IMR-90 (cell line): ENCODE results near the gene WIPI1. TPM values are rescaled to one million over a fixed set of nuclear protein-coding genes. Genes with fewer than 3 reads are reported as not detected.

Experiments
- ATAC-seq: fragments of 200-7000 bp; cut with Tn5 transposase; 2 replicates; pipeline ENCODE4 v1.9.1; 2020; ENCODE audit warnings: low read depth, mild to moderate bottlenecking, moderate library complexity
- BruUV-seq: library from RNA; stranded (reverse); fragments of 400-500 nt; replicated peaks from 2 replicates; lab custom pipeline; 2021; lab: Mats Ljungman, UMichigan
- CTCF ChIA-PET: fragments of 300-600 bp; formaldehyde crosslinking; extraction: SDS; loops from one replicate; lab custom pipeline; 2021; ENCODE audit warnings: antibody characterized with exemption; lab: Yijun Ruan, JAX
- POLR2A ChIA-PET: fragments of 300-600 bp; sonication (Branson Sonifier 250); formaldehyde crosslinking; loops from one replicate; lab custom pipeline; 2022; ENCODE audit warnings: antibody characterized with exemption; ENCODE audit not compliant: unreplicated experiment; lab: Charles Lee
- DNase-seq: peaks from one replicate; pipeline ENCODE4 v3.0.0; 2013
- H2AFZ ChIP-seq: replicated peaks from 2 replicates; pipeline ENCODE3; 2013; ENCODE audit warnings: low read length, mild to moderate bottlenecking; ENCODE audit not compliant: poor library complexity
- H2AK5ac ChIP-seq: 2 replicates; pipeline ENCODE4 v1.6.1; 2013; ENCODE audit warnings: low read depth, low read length, inconsistent platforms
- H2AK9ac ChIP-seq: replicated peaks from 2 replicates; pipeline ENCODE3; 2013; ENCODE audit warnings: mild to moderate bottlenecking, low read depth, low read length, moderate library complexity; ENCODE audit not compliant: poor library complexity
- H2BK120ac ChIP-seq: 2 replicates; pipeline ENCODE4 v1.6.1; 2013; ENCODE audit warnings: low read depth, low read length, inconsistent platforms
- H2BK15ac ChIP-seq: 3 replicates; pipeline ENCODE4 v1.6.1; 2013; ENCODE audit warnings: low read depth, low read length, inconsistent platforms
- H2BK20ac ChIP-seq: 2 replicates; pipeline ENCODE4 v1.6.1; 2013; ENCODE audit warnings: low read depth, mild to moderate bottlenecking, inconsistent platforms, low read length, moderate library complexity
- H2BK5ac ChIP-seq: 2 replicates; pipeline ENCODE4 v1.6.1; 2013; ENCODE audit warnings: mild to moderate bottlenecking, low read depth, low read length, inconsistent platforms; ENCODE audit not compliant: poor library complexity, severe bottlenecking
- H3K14ac ChIP-seq: replicated peaks from 2 replicates; pipeline ENCODE4 v1.6.1; 2013; ENCODE audit warnings: low read depth, low read length, inconsistent platforms
- H3K18ac ChIP-seq: 2 replicates; pipeline ENCODE4 v1.6.1; 2013; ENCODE audit warnings: low read depth, low read length, control low read depth
- H3K23ac ChIP-seq: 2 replicates; pipeline ENCODE4 v1.6.1; 2013; ENCODE audit warnings: low read depth, low read length, inconsistent platforms
- H3K27ac ChIP-seq: 2 replicates; pipeline ENCODE4 v1.5.1; 2013; ENCODE audit warnings: mild to moderate bottlenecking, control low read depth, low read length; ENCODE audit not compliant: insufficient read depth
- H3K27me3 ChIP-seq: 2 replicates; pipeline ENCODE4 v1.6.1; 2013; ENCODE audit warnings: low read length; ENCODE audit not compliant: control insufficient read depth, insufficient read depth
- H3K36me3 ChIP-seq: 2 replicates; pipeline ENCODE4 v1.6.1; 2013; ENCODE audit warnings: low read length, mixed read lengths; ENCODE audit not compliant: control insufficient read depth, insufficient read depth
- H3K4ac ChIP-seq: 2 replicates; pipeline ENCODE4 v1.6.1; 2013; ENCODE audit warnings: low read depth, low read length, inconsistent platforms
- H3K4me1 ChIP-seq: 2 replicates; pipeline ENCODE4 v1.6.1; 2013; ENCODE audit warnings: low read length, mixed read lengths; ENCODE audit not compliant: control insufficient read depth, insufficient read depth
- H3K4me2 ChIP-seq: 2 replicates; pipeline ENCODE4 v1.6.1; 2013; ENCODE audit warnings: low read depth, mild to moderate bottlenecking, control low read depth, low read length, moderate library complexity
- H3K4me3 ChIP-seq: 2 replicates; pipeline ENCODE4 v1.5.1; 2013; ENCODE audit warnings: low read depth, mild to moderate bottlenecking, control low read depth, low read length, moderate library complexity; ENCODE audit not compliant: insufficient read depth
- H3K56ac ChIP-seq: 2 replicates; pipeline ENCODE4 v1.6.1; 2013; ENCODE audit warnings: low read length, inconsistent platforms; ENCODE audit not compliant: insufficient read depth; ENCODE audit errors: extremely low read depth
- H3K79me1 ChIP-seq, 2 experiments: 2 replicates each; pipeline ENCODE4 v1.6.1; 2013; ENCODE audit warnings: low read length in 2 of 2, inconsistent platforms in 1 of 2, low read depth in 1 of 2
- H3K9ac ChIP-seq: 2 replicates; pipeline ENCODE4 v1.6.1; 2013; ENCODE audit warnings: low read depth, low read length, control low read depth
- H3K9me1 ChIP-seq: 2 replicates; pipeline ENCODE4 v1.6.1; 2013; ENCODE audit warnings: low read length, inconsistent platforms; ENCODE audit not compliant: insufficient read depth
- H3K9me3 ChIP-seq: 2 replicates; pipeline ENCODE4 v1.6.1; 2013; ENCODE audit warnings: low read length; ENCODE audit not compliant: control insufficient read depth, insufficient read depth
- H4K20me1 ChIP-seq: 2 replicates; pipeline ENCODE4 v1.6.1; 2013; ENCODE audit warnings: low read length, inconsistent platforms; ENCODE audit not compliant: insufficient read depth
- H4K5ac ChIP-seq: 2 replicates; pipeline ENCODE4 v1.6.1; 2013; ENCODE audit warnings: mild to moderate bottlenecking, low read depth, low read length, control low read depth
- H4K8ac ChIP-seq, 2 experiments: 2 replicates each; pipeline ENCODE4 v1.6.1; 2013; ENCODE audit warnings: low read depth in 2 of 2, low read length in 2 of 2, control low read depth in 1 of 2, inconsistent platforms in 1 of 2
- H4K91ac ChIP-seq: 2 replicates; pipeline ENCODE4 v1.6.1; 2013; ENCODE audit warnings: low read depth, low read length, inconsistent platforms; ENCODE audit not compliant: insufficient read depth
- BHLHE40 ChIP-seq: fragments of 150-350 bp; IDR thresholded peaks from 2 replicates; pipeline ENCODE4 v1.6.1; 2016; ENCODE audit warnings: mild to moderate bottlenecking, low read depth, low read length
- CEBPB ChIP-seq: IDR thresholded peaks from 2 replicates; pipeline ENCODE4 v1.6.1; 2012; ENCODE audit warnings: low read depth, low read length, improper control_type of control experiment
- CHD1 ChIP-seq: IDR thresholded peaks from 2 replicates; pipeline ENCODE4 v1.6.1; 2012; ENCODE audit warnings: low read depth, low read length, improper control_type of control experiment
- FOS ChIP-seq: fragments of 150-350 bp; IDR thresholded peaks from 2 replicates; pipeline ENCODE4 v1.6.1; 2016; ENCODE audit warnings: low read depth, low read length
- MAFK ChIP-seq: IDR thresholded peaks from 2 replicates; pipeline ENCODE4 v1.6.1; 2012; ENCODE audit warnings: low read depth, low read length, improper control_type of control experiment
- MAZ ChIP-seq: IDR thresholded peaks from 2 replicates; pipeline ENCODE4 v1.6.1; 2012; ENCODE audit warnings: low read depth, mild to moderate bottlenecking, low read length, improper control_type of control experiment, moderate library complexity, borderline replicate concordance
- MXI1 ChIP-seq: IDR thresholded peaks from 2 replicates; pipeline ENCODE4 v1.6.1; 2012; ENCODE audit warnings: low read depth, mild to moderate bottlenecking, low read length, moderate library complexity, borderline replicate concordance
- NFE2L2 ChIP-seq: fragments of 150-350 bp; IDR thresholded peaks from 2 replicates; pipeline ENCODE4 v1.6.1; 2016; ENCODE audit warnings: low read depth, mild to moderate bottlenecking, low read length
- RCOR1 ChIP-seq: IDR thresholded peaks from 2 replicates; pipeline ENCODE4 v1.6.1; 2012; ENCODE audit warnings: mild to moderate bottlenecking, low read length, improper control_type of control experiment; ENCODE audit not compliant: insufficient replicate concordance
- RFX5 ChIP-seq: IDR thresholded peaks from 2 replicates; pipeline ENCODE4 v1.8.0; 2012; ENCODE audit warnings: low read depth, mild to moderate bottlenecking, low read length, moderate library complexity
- SMC3 ChIP-seq: fragments of 150-350 bp; IDR thresholded peaks from 2 replicates; pipeline ENCODE4 v1.6.1; 2016; ENCODE audit warnings: low read depth, mild to moderate bottlenecking, antibody characterized with exemption, low read length, moderate library complexity
- WGBS, 2 experiments: methylation state at CpG; one replicate each; pipeline versions ENCODE4 v1.1.5 to v1.1.7; 2013; ENCODE audit warnings: missing lambda C conversion rate in 2 of 2; ENCODE audit not compliant: insufficient read length in 1 of 2; ENCODE audit errors: extremely low coverage in 2 of 2; 5-methylcytosine and 5-hydroxymethylcytosine counted together
- dilution Hi-C: fragments of 300-500 bp; cut with HindIII; formaldehyde crosslinking; loops from one replicate; pipeline ENCODE4 v1.14.3; 2018; ENCODE audit warnings: low sequenced_read_pairs; ENCODE audit not compliant: unreplicated experiment
- in situ Hi-C: fragments of 300-500 bp; cut with MboI; formaldehyde crosslinking; loops from 3 replicates; pipeline ENCODE4 v1.14.3; 2019; ENCODE audit warnings: low sequenced_read_pairs, inconsistent platforms, mixed read lengths
- intact Hi-C: fragments of 100-400 bp; cut with micrococcal nuclease; formaldehyde crosslinking; loops from 2 replicates; pipeline ENCODE4 v1.10.0; 2022
- polyA plus RNA-seq, 3 experiments: library from polyadenylated mRNA; depleted of rRNA; stranded (reverse); fragments of >200 nt; gene quantifications; 2 replicates each; pipeline ENCODE4 v1.2.3, GENCODE V29; 2012; ENCODE audit warnings: low replicate concordance in 1 of 3
- total RNA-seq: library from RNA; depleted of rRNA; stranded (reverse); fragments of >200 nt; gene quantifications from 2 replicates; pipeline ENCODE4 v1.2.3, GENCODE V29; 2012
- TF ChIP-seq, protein P1 (sequence below): fragments of 150-350 bp; IDR thresholded peaks from 2 replicates; pipeline ENCODE4 v1.6.1; 2017; ENCODE audit warnings: mild to moderate bottlenecking, antibody characterized with exemption, low read length, low read depth
- TF ChIP-seq, protein P2 (sequence below): fragments of 150-350 bp; IDR thresholded peaks from 2 replicates; pipeline ENCODE4 v1.6.1; 2016; ENCODE audit warnings: low read depth, mild to moderate bottlenecking, low read length, moderate library complexity, borderline replicate concordance

The WIPI1 gene
- total and polyA plus RNA-seq, 2 of the 4 experiments (the other 2 are of a cell fraction): 78.6 to 129 TPM

GRCh38 chr17:68432086-68432864 is 25.0 kb downstream of the WIPI1 start:
- Histone ChIP-seq H3K36me3 (peaks cover 70% of the 10 kb centered on the region), H3K18ac (no peak overlapping the region), H3K4me2 (no peak overlapping the region), H2BK15ac (no peak overlapping the region), H3K23ac (no peak overlapping the region), H3K4me3 (no peak overlapping the region), H4K8ac (no peak overlapping the region), H2AK5ac (no peak overlapping the region), H3K56ac (no peak overlapping the region), H2AFZ (no peak overlapping the region), H3K9ac (no peak overlapping the region), H3K9me3 (no peaks in the 10 kb centered on the region), H3K27ac (no peak overlapping the region), H3K14ac (no peak overlapping the region), H3K9me1 (no peaks in the 10 kb centered on the region; the same call in 1 of the 2 replicates), H3K4me1 (peaks cover 2% of the 10 kb centered on the region; the same call in 1 of the 2 replicates), H4K5ac (no peak overlapping the region), H3K4ac (no peak overlapping the region), H2BK20ac (no peak overlapping the region), H3K79me1 (peaks cover 0 to 13% of the 10 kb centered on the region in 2 experiments; a peak in 2 of 4 replicates), H2AK9ac (no peak overlapping the region), H3K27me3 (no peaks in the 10 kb centered on the region), H2BK5ac (no peak overlapping the region), H2BK120ac (no peak overlapping the region), H4K20me1 (peaks cover 10% of the 10 kb centered on the region; the same call in 1 of the 2 replicates), H4K91ac (no peak overlapping the region)
- no peak for DNase-seq
- dilution Hi-C loops: no loop called here
- WGBS, 2 experiments: 94% methylated on average over 6 of the region's 14 CpGs; no CpG with 5 or more reads in 1 of the 2 experiments
- intact Hi-C loops: no loop called here
- TF ChIP-seq MAZ (no peak), RFX5 (no peak), BHLHE40 (no peak), CHD1 (no peak), MAFK (no peak), FOS (no peak), MXI1 (no peak), RCOR1 (no peak), NFE2L2 (no peak), CEBPB (no peak), SMC3 (no peak)
- TF ChIP-seq, protein P1, sequence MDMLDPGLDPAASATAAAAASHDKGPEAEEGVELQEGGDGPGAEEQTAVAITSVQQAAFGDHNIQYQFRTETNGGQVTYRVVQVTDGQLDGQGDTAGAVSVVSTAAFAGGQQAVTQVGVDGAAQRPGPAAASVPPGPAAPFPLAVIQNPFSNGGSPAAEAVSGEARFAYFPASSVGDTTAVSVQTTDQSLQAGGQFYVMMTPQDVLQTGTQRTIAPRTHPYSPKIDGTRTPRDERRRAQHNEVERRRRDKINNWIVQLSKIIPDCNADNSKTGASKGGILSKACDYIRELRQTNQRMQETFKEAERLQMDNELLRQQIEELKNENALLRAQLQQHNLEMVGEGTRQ: no peak
- TF ChIP-seq, protein P2, sequence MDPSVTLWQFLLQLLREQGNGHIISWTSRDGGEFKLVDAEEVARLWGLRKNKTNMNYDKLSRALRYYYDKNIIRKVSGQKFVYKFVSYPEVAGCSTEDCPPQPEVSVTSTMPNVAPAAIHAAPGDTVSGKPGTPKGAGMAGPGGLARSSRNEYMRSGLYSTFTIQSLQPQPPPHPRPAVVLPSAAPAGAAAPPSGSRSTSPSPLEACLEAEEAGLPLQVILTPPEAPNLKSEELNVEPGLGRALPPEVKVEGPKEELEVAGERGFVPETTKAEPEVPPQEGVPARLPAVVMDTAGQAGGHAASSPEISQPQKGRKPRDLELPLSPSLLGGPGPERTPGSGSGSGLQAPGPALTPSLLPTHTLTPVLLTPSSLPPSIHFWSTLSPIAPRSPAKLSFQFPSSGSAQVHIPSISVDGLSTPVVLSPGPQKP: no peak
- ChIA-PET CTCF (interaction anchor here (0.6 kb wide), 2 partner anchors 61 to 318 kb away, joined by 5 to 6 read pairs; no protein-coding TSS in a partner anchor), POLR2A (interaction anchor here (0.6 kb wide), 1 partner anchor 401 kb away, joined by 10 read pairs; no protein-coding TSS in a partner anchor)
- in situ Hi-C loops: loop anchor here (10.0 kb wide), 1 partner anchor 167 kb away; no protein-coding TSS in a partner anchor
- ATAC-seq: no peak
- BruUV-seq: no TSS peak
